NB4 (cell line): ENCODE measurements around the gene LRBA.

ENCODE experiments used
- TF ChIP-seq, protein P1 (sequence below): IDR thresholded peaks from one replicate; pipeline ENCODE4 v1.5.1; 2012; ENCODE audit warnings: low read depth, low read length
- TF ChIP-seq, protein P2 (sequence below): IDR thresholded peaks from 2 replicates; pipeline ENCODE4 v1.6.1; 2011; ENCODE audit warnings: low read depth, low read length

DNA sequence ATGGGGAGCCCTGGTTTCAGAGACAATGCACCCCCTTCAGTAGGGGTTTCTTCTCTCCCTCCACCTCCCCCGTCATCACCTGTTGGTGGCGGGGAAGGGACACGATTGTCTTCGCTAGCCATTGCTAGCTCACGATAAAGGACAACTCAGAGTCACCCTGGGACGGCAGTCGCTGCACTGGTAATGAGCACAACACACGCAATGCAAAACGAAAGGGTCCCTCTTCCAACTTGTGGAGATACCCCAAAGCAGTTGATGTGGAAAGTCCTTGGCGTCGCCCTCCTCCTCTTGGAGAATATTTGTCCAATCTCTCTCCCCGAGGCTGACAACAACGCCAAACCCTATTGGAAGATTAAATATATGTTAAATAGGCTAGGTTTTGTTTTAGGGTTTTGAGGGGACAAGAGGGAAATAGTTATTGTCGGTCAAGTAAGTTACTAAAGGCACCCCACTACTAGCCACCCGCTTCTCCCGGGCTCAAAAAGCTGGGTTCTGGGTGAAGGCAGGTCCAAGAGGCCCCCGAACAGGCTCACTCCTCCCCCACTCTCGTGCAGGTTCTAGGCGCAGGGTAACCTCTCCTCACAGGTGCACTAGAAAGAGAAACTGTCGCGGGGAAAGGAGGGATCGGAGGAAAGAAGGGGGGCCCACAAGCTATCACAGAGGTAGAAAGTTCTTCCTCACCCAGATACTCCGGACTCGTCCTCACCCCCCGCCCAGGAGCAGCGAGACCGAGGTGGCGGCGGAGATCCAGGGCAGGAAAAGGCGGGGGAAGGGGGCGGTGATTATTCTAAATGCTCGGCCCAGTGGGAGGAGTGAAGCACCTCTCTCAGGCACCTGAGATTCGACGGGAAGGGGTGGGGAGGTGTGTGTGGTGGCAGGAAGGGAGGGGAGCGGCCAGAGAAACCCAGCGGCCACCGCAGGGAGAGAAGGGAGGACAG lies at the start of gene LRBA:
- TF ChIP-seq, protein P1, sequence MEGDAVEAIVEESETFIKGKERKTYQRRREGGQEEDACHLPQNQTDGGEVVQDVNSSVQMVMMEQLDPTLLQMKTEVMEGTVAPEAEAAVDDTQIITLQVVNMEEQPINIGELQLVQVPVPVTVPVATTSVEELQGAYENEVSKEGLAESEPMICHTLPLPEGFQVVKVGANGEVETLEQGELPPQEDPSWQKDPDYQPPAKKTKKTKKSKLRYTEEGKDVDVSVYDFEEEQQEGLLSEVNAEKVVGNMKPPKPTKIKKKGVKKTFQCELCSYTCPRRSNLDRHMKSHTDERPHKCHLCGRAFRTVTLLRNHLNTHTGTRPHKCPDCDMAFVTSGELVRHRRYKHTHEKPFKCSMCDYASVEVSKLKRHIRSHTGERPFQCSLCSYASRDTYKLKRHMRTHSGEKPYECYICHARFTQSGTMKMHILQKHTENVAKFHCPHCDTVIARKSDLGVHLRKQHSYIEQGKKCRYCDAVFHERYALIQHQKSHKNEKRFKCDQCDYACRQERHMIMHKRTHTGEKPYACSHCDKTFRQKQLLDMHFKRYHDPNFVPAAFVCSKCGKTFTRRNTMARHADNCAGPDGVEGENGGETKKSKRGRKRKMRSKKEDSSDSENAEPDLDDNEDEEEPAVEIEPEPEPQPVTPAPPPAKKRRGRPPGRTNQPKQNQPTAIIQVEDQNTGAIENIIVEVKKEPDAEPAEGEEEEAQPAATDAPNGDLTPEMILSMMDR, result no peak
- TF ChIP-seq, protein P2, sequence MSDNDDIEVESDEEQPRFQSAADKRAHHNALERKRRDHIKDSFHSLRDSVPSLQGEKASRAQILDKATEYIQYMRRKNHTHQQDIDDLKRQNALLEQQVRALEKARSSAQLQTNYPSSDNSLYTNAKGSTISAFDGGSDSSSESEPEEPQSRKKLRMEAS, result no peak
